Effector CD4-positive, alpha-beta T cell (primary cell): ENCODE data around the gene SORL1.
"Not testable (repeated sequence)": the region's sequence is repeated elsewhere in the genome, so short reads cannot be mapped to it uniquely, and the experiment has no call there.

Experiments
- DNase-seq: peaks from one replicate; pipeline ENCODE4 v3.0.0-alpha.2; 2020
- total RNA-seq: gene quantifications from one replicate; lab custom pipeline; 2026; lab: John Stamatoyannopoulos, UW

SORL1 gene
- total RNA-seq: 951 reads per million, percentile 99 among the genes with 10 or more reads in this experiment

DNA sequence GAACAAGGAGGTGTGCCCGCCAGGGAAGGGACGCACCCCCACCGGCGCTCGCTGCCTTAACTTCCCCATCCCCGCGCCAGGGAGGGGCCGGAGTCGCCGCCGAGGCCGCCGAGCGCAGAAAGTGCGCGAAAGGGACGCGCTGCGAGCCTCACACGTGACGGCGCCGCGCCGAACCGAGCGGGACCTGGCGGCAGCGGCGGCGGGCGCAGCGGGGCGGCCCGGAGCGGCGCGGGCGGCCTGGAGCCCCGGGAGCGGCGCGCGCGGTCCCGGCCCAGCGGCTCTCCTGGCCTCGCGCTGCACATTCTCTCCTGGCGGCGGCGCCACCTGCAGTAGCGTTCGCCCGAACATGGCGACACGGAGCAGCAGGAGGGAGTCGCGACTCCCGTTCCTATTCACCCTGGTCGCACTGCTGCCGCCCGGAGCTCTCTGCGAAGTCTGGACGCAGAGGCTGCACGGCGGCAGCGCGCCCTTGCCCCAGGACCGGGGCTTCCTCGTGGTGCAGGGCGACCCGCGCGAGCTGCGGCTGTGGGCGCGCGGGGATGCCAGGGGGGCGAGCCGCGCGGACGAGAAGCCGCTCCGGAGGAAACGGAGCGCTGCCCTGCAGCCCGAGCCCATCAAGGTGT lies at the start of gene SORL1:
Gene SORL1 (plus strand): TSS at position 329 of the 623 bp plus-strand sequence. CDS start 18 bp downstream, at position 347.
- peak; percentile 60 for DNase-seq

DNA sequence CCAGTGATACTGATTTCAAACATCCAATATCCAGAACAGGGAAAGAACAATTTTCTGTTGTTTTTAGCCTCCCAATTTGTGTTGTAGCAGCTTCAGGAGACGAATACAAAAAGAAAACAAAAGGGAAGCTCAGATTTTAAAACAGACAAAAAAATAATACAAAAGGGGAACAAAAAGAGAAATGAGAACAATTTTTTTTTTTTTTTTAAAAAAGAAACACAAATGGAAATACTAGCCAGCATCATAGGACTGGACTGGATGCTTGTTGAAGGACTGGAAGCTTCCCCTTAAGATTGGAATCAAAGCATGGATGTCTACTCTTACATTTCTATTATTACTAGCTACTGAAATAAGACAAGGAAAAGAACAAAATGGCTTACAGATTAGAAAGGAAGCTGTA lies 46.5 kb upstream of the SORL1 start:
- no peak for DNase-seq

GRCh38 chr11:121406291-121406690 lies 45.8 kb upstream of the SORL1 start:
- no peak for DNase-seq

DNA sequence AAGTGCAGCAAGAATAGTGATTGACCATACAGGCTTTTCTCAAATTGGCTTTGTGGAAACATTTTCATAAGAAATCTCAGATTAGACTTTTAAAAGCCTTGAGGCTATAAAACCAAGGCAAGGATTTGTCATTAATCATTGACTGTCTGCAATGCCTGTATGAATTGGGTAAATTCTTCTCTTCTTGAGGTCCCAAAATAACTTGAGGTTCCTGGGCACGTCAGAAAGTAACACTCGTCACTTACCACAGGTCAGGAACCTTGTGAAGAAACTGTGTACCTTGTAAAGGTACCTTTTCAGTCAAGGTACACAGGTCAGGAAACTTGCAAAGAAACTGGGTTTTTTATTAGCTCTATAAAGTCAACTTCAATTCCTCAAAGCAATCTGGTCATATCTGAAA lies 43.3 kb upstream of the SORL1 start:
- no peak for DNase-seq

DNA sequence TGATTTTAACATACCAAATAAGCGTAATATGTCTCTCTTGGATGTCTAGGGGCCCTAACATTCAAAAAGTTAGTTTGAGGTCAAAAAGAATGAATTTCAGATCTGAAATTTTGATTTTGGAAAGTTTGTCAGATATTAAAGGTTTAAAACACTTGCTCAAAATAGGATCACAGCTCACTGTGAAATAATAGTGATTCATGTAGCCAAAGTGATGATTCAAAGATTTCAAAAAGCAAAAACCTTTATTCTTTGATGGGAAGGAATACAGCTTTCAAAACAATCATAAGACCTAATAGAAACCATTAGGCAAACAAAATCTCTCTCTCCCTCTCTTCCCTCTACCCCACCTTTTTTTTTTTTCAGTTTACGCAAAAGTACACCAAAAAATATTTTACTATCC lies 42.1 kb upstream of the SORL1 start:
- DNase-seq: not testable (repeated sequence)

DNA sequence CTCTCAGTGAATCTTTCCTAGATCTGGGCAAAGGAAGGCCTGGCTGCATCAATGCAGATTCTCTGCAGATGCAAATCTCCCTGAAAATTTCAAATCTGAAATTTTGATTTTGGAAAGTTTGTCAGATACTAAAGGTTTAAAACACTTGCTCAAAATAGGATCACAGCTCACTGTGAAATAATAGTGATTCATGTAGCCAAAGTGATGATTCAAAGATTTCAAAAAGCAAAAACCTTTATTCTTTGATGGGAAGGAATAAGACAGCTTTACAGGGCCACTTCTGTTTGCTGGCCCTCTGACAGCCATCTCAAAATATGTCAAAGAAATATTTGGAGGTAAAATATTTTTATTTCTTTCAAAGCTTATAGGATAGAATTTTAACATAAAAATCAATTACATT lies 40.8 kb upstream of the SORL1 start:
- not testable (repeated sequence) for DNase-seq

DNA sequence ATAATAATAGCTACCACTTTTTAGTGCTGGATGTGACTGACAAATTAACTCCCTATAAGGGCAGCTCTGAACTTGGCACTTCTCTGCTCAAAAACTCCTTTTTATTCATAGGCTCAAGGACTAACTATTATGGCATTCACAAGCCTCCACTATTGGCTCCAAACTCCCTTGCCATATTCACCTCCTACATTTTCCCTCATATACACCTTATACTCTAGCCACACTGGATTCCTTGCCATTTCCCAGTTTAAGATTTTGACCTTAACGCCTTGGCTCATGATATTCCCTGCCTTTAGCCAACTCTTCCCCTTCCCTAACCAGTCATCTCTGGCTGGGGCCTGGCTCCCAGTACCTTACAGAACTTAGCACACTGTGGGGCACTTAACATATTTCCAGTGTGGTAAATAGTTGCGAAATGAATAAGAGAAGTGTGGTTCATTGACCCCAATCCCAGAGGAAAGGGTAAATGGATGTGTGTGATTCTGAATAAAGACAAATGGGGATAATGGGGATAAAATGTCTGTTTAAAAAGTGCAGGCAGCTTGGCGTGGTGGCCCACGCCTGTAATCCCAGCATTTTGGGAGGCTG lies 40.0 kb upstream of the SORL1 start:
- no peak for DNase-seq

- no peak for DNase-seq
Observed at GRCh38 chr11:121412711-121413415, 39.3 kb upstream of the SORL1 start.

- no peak for DNase-seq
Observed at GRCh38 chr11:121414141-121414913, 37.8 kb upstream of the SORL1 start.

GRCh38 chr11:121415856-121416255 lies 36.3 kb upstream of the SORL1 start:
- no peak for DNase-seq

DNA sequence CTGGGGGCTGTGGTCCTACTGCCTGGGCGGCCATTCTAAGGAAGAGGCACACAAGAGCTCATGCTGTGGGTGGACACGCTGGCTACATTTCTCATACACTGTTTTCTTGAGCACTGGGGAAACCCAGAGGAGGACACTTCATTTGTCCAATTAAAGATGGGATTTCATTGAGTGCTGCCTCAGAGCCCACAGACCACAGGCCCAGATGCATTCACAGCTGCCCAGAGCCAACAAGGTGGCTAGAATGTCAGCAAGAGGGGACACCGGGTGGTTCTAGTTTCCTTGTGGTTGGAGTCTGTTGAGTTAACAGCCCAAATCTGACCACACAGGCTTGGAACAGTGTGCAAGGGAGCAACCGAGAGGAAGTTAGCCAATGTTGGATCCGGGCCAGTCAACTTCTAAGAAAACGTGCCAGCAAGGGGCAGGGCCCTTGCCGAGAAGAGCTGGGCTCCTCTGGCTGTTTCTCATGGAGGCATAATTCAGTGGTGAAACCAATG lies 35.0 kb upstream of the SORL1 start:
- peak; percentile 17 for DNase-seq

DNA sequence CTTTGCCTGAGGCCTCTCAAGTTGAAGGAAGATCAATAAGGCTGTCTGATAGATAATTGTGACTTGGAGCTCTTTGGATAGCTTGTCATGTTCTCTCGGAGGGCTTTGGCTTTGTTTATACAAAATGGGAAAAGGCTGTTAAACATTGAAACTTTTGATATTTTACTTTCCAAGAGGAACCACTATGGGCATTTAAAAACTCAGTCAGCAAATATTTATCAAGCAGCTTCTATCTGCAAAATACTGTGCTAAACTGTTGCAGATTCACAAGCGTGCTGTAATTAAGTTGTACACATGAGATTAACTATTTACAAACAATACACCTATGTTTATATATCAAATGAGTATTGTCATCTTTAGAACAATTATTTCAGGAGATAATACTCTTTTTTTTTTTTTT lies 34.5 kb upstream of the SORL1 start:
- no peak for DNase-seq

GRCh38 chr11:121418625-121419114 lies 33.4 kb upstream of the SORL1 start:
- peak; percentile 37 for DNase-seq

- DNase-seq: no peak
Observed at GRCh38 chr11:121419836-121420235, 32.3 kb upstream of the SORL1 start.

GRCh38 chr11:121420398-121420797 lies 31.7 kb upstream of the SORL1 start:
- DNase-seq: no peak

DNA sequence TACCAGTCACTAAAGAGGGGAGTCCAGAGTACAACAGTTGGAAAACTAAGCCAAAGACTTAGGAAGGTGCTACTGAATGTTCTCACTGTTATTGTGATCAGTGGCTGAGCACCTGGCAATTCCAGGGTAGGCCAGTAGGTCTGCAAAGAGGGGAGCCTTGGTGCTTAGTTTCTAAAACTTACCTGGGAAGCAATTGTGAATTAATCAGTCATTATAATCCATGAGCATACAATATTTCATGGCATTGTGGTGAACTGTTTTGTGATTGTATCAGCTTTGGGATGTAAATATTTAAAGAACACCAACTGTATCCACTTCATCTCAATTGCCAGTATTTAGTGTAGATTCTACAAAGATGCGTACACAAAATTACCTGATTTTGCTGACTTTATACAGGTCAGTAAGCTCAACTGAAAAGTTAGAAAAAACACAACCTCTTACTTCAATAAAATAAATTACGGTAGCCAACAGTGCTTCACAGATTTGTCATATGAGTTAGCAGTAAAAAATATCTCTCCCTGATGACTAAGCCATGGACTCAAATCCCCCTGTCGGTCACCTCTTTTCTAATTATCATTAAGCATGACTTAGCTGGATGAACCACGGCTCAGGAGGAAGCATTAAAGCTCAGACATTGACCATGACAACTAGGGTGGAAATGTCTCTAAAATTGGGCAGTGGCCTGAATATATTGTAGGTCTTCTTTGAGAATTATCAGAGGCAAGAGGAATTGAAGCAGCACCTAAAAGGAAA lies 30.8 kb upstream of the SORL1 start:
- no peak for DNase-seq

DNA sequence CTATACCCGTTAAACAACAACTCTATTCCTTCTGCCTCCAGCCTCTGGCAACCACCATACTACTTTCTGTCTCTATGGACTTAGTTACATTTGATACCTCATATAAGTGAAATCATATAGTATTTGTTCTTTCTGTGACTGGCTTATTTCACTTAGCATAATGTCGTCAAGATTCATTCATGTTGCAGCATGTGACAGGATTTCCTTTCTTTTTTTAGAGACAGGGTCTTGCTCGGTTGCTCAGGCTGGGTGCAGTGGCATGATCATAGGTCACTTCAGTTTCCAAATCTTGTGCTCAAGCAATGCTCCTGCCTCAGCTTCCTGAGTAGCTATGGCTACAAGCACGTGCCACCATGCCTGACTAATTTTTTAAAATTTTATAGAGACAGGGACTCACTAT lies 29.4 kb upstream of the SORL1 start:
- DNase-seq: no peak

DNA sequence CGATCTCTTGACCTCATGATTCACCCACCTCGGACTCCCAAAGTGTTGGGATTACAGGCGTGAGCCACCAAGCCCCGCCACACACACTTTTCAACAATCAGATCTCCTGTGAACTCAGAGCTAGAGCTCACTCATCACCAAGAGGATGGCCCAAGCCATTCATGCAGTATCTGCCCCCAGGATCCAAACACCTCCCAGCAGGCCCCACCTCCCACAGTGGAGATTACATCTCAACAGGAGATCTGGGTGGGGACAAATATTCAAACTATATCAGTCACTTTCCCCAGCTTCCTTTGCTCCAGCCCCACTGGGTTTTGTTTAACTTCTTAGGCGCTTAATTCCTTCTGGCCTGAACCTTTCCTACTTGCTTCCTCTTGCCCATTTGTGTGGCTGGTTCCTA lies 26.3 kb upstream of the SORL1 start:
- no peak for DNase-seq

DNA sequence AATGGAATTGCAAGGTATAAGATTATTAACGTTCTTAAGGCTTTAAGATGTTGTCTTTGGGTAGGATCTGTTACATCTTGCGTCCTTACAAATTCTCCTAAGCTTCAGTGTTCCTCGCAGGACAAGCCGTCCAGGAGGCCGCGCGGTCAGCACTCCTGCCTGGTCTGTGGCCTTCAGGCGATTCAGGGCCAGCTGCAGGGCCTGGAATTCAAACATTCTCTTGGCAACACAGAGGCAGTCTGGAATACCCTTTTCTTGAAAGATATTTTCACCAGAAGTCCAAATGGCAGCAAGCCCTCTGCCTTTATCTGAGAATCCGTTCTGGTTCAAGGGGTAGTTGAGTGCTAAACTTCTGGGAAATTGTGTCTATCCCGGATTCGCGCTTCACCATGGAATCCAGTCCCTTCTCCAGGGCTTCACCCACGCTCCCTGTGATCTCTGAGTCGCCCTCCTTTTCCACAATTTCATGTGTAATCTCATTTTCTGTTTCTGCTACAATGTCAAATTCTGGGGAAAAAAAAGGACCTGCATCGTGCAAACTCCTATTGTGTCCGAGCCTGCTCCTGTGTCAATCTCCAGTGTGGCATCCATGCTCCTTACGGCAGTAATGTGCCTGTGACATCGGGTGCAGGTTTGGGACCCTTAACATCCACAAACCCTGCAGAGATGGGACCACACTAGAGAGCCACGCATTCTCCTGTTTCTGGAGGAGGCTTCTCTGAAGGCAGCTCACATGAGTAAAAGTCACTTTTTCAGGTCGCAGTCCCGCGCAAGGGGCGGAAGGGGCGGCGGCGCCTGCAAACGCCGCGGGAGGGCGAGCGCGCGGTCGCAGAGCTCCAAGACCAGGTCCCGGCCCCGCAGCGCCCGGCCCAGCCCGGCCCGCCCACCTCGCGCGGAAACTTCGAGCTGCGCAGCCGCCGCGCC lies 25.4 kb upstream of the SORL1 start:
- DNase-seq: peak; percentile 19

- no peak for DNase-seq
Observed at GRCh38 chr11:121427400-121427744, 24.7 kb upstream of the SORL1 start.

DNA sequence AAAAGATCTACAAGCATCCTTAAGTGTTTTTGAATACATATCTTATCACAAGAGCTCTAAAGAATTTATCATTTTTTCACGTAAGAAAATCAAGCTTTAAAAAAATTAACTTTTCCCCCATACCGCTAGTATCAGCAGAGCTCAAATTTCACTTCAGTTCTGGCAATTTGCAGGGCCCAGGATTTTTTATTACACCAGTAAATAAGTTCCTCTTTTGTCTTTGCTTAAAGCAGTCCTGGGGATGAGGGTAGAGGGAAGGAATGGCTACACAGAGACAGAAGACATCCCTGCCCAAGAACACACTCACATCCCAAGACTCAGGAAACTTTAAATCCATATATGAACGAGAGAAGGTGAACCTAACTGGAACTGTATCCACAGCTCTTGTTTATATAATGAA lies 22.6 kb upstream of the SORL1 start:
- no peak for DNase-seq
